HUES64 (cell line): ENCODE measurements around the gene DGKB.

Source experiments
- H3K27ac ChIP-seq: 2 replicates; pipeline ENCODE4 v1.7.0; 2013; ENCODE audit warnings: low read depth, low read length, inconsistent platforms
- H3K27me3 ChIP-seq: 2 replicates; pipeline ENCODE4 v1.6.1; 2013; ENCODE audit warnings: mild to moderate bottlenecking, low read length; ENCODE audit not compliant: insufficient read depth
- H3K36me3 ChIP-seq: 2 replicates; pipeline ENCODE4 v1.6.1; 2013; ENCODE audit warnings: mild to moderate bottlenecking, low read length; ENCODE audit not compliant: insufficient read depth
- H3K4me1 ChIP-seq: 2 replicates; pipeline ENCODE4 v1.6.1; 2013; ENCODE audit warnings: mild to moderate bottlenecking, low read length, moderate library complexity; ENCODE audit not compliant: insufficient read depth
- H3K4me3 ChIP-seq: 2 replicates; pipeline ENCODE4 v1.5.1; 2013; ENCODE audit warnings: mild to moderate bottlenecking, low read length, moderate library complexity
- H3K9ac ChIP-seq: 2 replicates; pipeline ENCODE4 v1.6.1; 2013; ENCODE audit warnings: mild to moderate bottlenecking, low read depth, low read length
- H3K9me3 ChIP-seq: 2 replicates; pipeline ENCODE4 v1.6.1; 2013; ENCODE audit warnings: low read depth, low read length; ENCODE audit not compliant: insufficient read depth
- WGBS: fragments of 150-250, 120-280 bp; methylation state at CpG from one replicate; pipeline ENCODE4 v1.1.7; 2013; ENCODE audit warnings: missing lambda C conversion rate; 5-methylcytosine and 5-hydroxymethylcytosine counted together

DGKB gene

GRCh38 chr7:14839307-14839706 lies 63.2 kb downstream of the DGKB start:
- Histone ChIP-seq H3K9me3 (no peaks in the 10 kb centered on the region), H3K27ac (no peak overlapping the region), H3K4me1 (peaks cover 35% of the 10 kb centered on the region), H3K9ac (no peak overlapping the region), H3K36me3 (no peaks in the 10 kb centered on the region), H3K27me3 (no peaks in the 10 kb centered on the region), H3K4me3 (no peak overlapping the region)
- no CpG with 5 or more reads among the region's 1 CpG for WGBS

GRCh38 chr7:14837216-14837615 lies 65.3 kb downstream of the DGKB start:
- Histone ChIP-seq H3K27ac (no peak overlapping the region), H3K9ac (no peak overlapping the region), H3K27me3 (no peaks in the 10 kb centered on the region), H3K4me1 (peaks cover 52% of the 10 kb centered on the region), H3K9me3 (no peaks in the 10 kb centered on the region), H3K36me3 (no peaks in the 10 kb centered on the region), H3K4me3 (no peak overlapping the region)

- Histone ChIP-seq H3K9ac (no peak overlapping the region), H3K4me3 (no peak overlapping the region), H3K27me3 (no peaks in the 10 kb centered on the region), H3K27ac (0 out of 2 replicates have a peak overlapping the region, but pooled peaks have one; percentile 16), H3K4me1 (peaks cover 52% of the 10 kb centered on the region), H3K9me3 (no peaks in the 10 kb centered on the region), H3K36me3 (no peaks in the 10 kb centered on the region)
- WGBS = 20% methylated on average over 6 of the region's 6 CpGs
Measured at GRCh38 chr7:14836571-14837189, 65.9 kb downstream of the DGKB start.

GRCh38 chr7:14836006-14836405 lies 66.5 kb downstream of the DGKB start:
- Histone ChIP-seq H3K27ac (peak overlapping the region; percentile 16; the same call in 1 of the 2 replicates), H3K9ac (no peak overlapping the region), H3K4me3 (no peak overlapping the region), H3K9me3 (no peaks in the 10 kb centered on the region), H3K27me3 (no peaks in the 10 kb centered on the region), H3K36me3 (no peaks in the 10 kb centered on the region), H3K4me1 (peaks cover 52% of the 10 kb centered on the region)
- 64% methylated on average over 3 of the region's 4 CpGs for WGBS

GRCh38 chr7:14835384-14835783 lies 67.2 kb downstream of the DGKB start:
- no peaks in the 10 kb centered on the region for H3K27me3 ChIP-seq
- peaks cover 52% of the 10 kb centered on the region for H3K4me1 ChIP-seq
- 86% methylated on average over 5 of the region's 5 CpGs for WGBS
- no peak overlapping the region for H3K4me3 ChIP-seq
- H3K9ac ChIP-seq = no peak overlapping the region
- H3K27ac ChIP-seq = no peak overlapping the region
- no peaks in the 10 kb centered on the region for H3K36me3 ChIP-seq
- no peaks in the 10 kb centered on the region for H3K9me3 ChIP-seq

GRCh38 chr7:14834883-14835282 lies 67.7 kb downstream of the DGKB start:
- peaks cover 52% of the 10 kb centered on the region for H3K4me1 ChIP-seq
- no peak overlapping the region for H3K4me3 ChIP-seq

GRCh38 chr7:14834456-14834855 lies 68.1 kb downstream of the DGKB start:
- WGBS = 91% methylated on average over 3 of the region's 3 CpGs
- Histone ChIP-seq H3K4me1 (peaks cover 52% of the 10 kb centered on the region), H3K4me3 (no peak overlapping the region), H3K9me3 (no peaks in the 10 kb centered on the region), H3K36me3 (no peaks in the 10 kb centered on the region), H3K27me3 (no peaks in the 10 kb centered on the region), H3K9ac (no peak overlapping the region), H3K27ac (peak overlapping the region; percentile 29)

More at GRCh38 chr7:14834883-14835282, 67.7 kb downstream of the DGKB start:
- Histone ChIP-seq H3K27ac (no peak overlapping the region), H3K36me3 (no peaks in the 10 kb centered on the region), H3K9me3 (no peaks in the 10 kb centered on the region), H3K27me3 (no peaks in the 10 kb centered on the region), H3K9ac (no peak overlapping the region)
- WGBS = 83% methylated on average over 1 of the region's 1 CpG

GRCh38 chr7:14833707-14834106 lies 68.8 kb downstream of the DGKB start:
- no peaks in the 10 kb centered on the region for H3K9me3 ChIP-seq
- peak overlapping the region; percentile 63; the same call in 1 of the 2 replicates for H3K27ac ChIP-seq
- H3K27me3 ChIP-seq = no peaks in the 10 kb centered on the region
- no peak overlapping the region for H3K9ac ChIP-seq
- 67% methylated on average over 3 of the region's 3 CpGs for WGBS
- H3K4me1 ChIP-seq = peaks cover 52% of the 10 kb centered on the region
- no peaks in the 10 kb centered on the region for H3K36me3 ChIP-seq
- H3K4me3 ChIP-seq = no peak overlapping the region

- Histone ChIP-seq H3K4me1 (peaks cover 6% of the 10 kb centered on the region), H3K4me3 (no peak overlapping the region), H3K27me3 (no peaks in the 10 kb centered on the region), H3K9me3 (no peaks in the 10 kb centered on the region), H3K36me3 (no peaks in the 10 kb centered on the region), H3K27ac (no peak overlapping the region), H3K9ac (no peak overlapping the region)
- 95% methylated on average over 2 of the region's 2 CpGs for WGBS
Measured at GRCh38 chr7:14828053-14828452, 74.5 kb downstream of the DGKB start.

- 90% methylated on average over 1 of the region's 1 CpG for WGBS
- Histone ChIP-seq H3K4me1 (no peaks in the 10 kb centered on the region), H3K4me3 (no peak overlapping the region), H3K9ac (no peak overlapping the region), H3K9me3 (no peaks in the 10 kb centered on the region), H3K36me3 (no peaks in the 10 kb centered on the region), H3K27ac (no peak overlapping the region), H3K27me3 (no peaks in the 10 kb centered on the region)
Measured at GRCh38 chr7:14826426-14826825, 76.1 kb downstream of the DGKB start.

- Histone ChIP-seq H3K4me3 (no peak overlapping the region), H3K9ac (no peak overlapping the region), H3K4me1 (no peaks in the 10 kb centered on the region), H3K36me3 (no peaks in the 10 kb centered on the region), H3K9me3 (no peaks in the 10 kb centered on the region), H3K27me3 (no peaks in the 10 kb centered on the region), H3K27ac (no peak overlapping the region)
- WGBS = 92% methylated on average over 8 of the region's 8 CpGs
Measured at GRCh38 chr7:14825912-14826311, 76.6 kb downstream of the DGKB start.

- no peaks in the 10 kb centered on the region for H3K4me1 ChIP-seq
- WGBS = 90% methylated on average over 1 of the region's 1 CpG
- no peak overlapping the region for H3K27ac ChIP-seq
- H3K27me3 ChIP-seq = no peaks in the 10 kb centered on the region
- H3K36me3 ChIP-seq = no peaks in the 10 kb centered on the region
- H3K9me3 ChIP-seq = no peaks in the 10 kb centered on the region
- H3K9ac ChIP-seq = no peak overlapping the region
- H3K4me3 ChIP-seq = no peak overlapping the region
Measured at GRCh38 chr7:14822481-14822854, 80.1 kb downstream of the DGKB start.
